Measurements from ENCODE around the gene TC2N. TPM values are rescaled to one million over a fixed set of nuclear protein-coding genes. Genes with fewer than 3 reads are reported as not detected.

TC2N gene
- total RNA-seq, 6 experiments from 2014 or later, result 0.10 to 0.71 (median 0.33) TPM

DNA sequence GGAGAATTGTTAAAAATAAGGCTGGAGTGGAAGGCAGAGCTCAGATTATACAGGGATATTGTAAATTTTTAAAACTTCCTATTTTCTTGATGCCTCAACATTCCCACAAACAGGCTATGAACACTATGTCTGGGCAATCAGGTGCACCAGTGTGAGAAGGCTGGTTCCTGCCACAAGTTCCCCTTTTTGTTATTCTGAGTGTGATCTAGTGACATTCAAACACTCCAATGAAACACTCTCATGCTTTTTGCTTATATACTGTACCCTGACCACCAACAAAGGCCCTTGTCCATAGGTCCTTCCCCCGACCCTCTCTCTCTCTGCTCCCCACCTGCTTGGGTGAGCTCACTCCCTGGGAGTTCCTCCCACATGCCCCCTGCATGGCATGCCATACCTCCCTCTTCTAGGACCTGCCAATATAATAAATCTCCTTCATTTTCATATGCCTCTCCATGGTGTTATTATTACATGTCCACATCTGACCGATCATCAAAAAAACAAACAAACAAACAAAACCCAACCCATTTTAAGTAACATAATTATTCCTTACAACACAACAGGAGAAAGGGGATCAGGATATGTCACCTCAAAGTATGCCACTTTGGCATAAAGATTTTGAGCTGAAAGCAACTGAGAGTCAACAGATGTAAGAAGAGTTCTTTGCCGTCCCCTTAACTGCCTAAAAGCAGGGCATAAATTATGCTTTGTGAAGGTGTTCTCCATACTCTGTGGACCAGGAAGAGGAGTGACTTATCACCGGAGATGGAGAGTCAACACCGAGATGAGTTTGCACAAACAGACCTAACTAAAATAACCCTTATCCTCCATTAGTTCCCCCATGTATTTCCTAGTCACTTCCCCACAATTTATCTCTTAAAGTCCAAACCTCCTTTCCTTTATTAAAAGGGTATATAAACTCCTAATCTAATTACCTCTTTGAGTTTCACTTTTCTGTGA is 92.9 kb downstream of the TC2N start:
- no peaks in the 10 kb centered on the region for H3K9me3 Mint-ChIP-seq
- no peak overlapping the region for H3K4me3 Mint-ChIP-seq
- no peaks in the 10 kb centered on the region for H3K27me3 Mint-ChIP-seq (ENCODE audit: insufficient read depth)
- no peak overlapping the region for H3K27ac Mint-ChIP-seq
- TF ChIP-seq, protein P1, sequence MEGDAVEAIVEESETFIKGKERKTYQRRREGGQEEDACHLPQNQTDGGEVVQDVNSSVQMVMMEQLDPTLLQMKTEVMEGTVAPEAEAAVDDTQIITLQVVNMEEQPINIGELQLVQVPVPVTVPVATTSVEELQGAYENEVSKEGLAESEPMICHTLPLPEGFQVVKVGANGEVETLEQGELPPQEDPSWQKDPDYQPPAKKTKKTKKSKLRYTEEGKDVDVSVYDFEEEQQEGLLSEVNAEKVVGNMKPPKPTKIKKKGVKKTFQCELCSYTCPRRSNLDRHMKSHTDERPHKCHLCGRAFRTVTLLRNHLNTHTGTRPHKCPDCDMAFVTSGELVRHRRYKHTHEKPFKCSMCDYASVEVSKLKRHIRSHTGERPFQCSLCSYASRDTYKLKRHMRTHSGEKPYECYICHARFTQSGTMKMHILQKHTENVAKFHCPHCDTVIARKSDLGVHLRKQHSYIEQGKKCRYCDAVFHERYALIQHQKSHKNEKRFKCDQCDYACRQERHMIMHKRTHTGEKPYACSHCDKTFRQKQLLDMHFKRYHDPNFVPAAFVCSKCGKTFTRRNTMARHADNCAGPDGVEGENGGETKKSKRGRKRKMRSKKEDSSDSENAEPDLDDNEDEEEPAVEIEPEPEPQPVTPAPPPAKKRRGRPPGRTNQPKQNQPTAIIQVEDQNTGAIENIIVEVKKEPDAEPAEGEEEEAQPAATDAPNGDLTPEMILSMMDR (IDR thresholded peaks at IDR 0.05), result no peak
- no peaks in the 10 kb centered on the region for H3K36me3 Mint-ChIP-seq (ENCODE audit: low read depth)
- no peak for DNase-seq
- no peaks in the 10 kb centered on the region for H3K4me1 Mint-ChIP-seq (ENCODE audit: low read depth)

DNA sequence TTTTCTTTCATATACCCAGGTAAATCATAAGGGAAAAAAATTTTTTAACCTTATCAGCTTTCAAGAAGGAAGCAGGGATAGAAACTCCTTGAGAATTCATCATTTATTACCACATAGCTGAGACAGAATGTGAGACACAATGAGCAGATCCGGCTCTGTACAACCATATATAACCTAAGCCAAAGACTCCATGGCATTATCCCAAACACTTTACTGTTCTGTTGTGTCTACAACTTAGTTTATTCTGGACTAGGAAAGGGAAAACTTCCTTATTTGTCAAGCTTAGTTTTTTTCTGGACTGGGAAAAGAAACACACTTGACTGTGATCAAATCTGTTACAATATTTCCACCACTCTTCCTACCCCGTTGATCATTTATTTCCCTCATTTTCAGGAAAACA is 97.2 kb downstream of the TC2N start:
- no peak overlapping the region for H3K27ac Mint-ChIP-seq

DNA sequence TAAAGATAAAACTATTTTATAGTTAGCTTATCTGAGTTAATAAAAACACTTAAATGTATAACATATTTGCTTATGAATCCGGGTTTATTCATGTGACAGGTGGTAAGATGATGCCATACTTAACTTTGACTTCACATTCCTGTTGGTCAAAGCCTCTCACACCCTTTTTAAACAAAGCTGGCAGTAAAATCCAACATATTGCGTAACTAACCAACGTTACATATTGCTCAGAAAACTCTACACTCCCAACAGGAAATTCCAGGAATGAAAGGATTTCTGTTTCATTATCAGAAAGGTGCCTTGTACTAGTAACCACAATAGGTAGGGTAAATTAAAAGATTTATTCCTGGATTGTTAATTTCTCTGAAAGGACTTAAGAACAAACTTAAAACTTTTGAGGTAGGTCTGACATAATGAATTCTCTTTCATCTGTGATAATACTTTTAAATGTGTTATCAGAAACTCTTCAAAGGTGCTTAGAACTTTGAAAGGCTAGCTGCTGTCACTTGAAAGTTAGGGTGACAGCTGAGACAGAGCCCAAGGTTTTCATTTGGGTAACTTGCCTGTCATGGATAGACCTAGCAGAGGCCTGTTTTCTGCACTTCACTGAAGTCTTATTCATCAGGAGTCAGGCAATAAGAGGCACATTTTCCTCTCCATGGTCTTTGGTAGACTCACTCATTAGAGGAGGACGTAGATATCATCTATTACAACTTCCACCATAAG is 111.6 kb downstream of the TC2N start:
- Mint-ChIP-seq H3K27ac (no peak overlapping the region), H3K4me3 (no peak overlapping the region), H3K4me1 (ENCODE audit: low read depth) (no peaks in the 10 kb centered on the region), H3K27me3 (ENCODE audit: insufficient read depth) (peaks cover 1% of the 10 kb centered on the region; the same call in 1 of the 2 replicates), H3K9me3 (peaks cover 9% of the 10 kb centered on the region; the same call in 1 of the 2 replicates), H3K36me3 (ENCODE audit: low read depth) (no peaks in the 10 kb centered on the region)
- TF ChIP-seq, protein P1 (IDR thresholded peaks at IDR 0.05), result no peak
- no peak for DNase-seq

More for the DNA sequence above, 97.2 kb downstream of the TC2N start:
- no peaks in the 10 kb centered on the region for H3K27me3 Mint-ChIP-seq (ENCODE audit: insufficient read depth)
- TF ChIP-seq, protein P1 (IDR thresholded peaks at IDR 0.05), result no peak
- no peaks in the 10 kb centered on the region for H3K9me3 Mint-ChIP-seq
- DNase-seq, result no peak
- no peak overlapping the region for H3K4me3 Mint-ChIP-seq
- H3K36me3 Mint-ChIP-seq (ENCODE audit: low read depth), result no peaks in the 10 kb centered on the region
- H3K4me1 Mint-ChIP-seq (ENCODE audit: low read depth), result no peaks in the 10 kb centered on the region

DNA sequence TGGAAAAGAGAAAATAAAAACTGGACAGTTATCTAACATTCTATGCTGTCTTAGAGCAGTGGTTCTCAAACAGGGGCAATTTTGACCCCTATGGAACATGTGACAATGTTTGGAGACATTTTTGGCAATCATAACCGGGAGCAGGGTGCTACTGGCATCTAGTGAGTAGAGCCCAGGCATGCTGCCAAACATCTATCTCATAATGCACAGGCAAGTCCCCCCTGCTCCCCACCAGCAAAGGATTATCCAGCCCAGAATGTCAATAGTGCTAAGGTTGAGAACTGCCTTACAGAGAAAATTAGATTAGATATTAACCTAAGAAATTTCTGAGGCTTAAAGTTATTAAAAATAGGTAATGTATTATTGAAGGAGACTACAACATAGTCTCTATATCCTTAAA is 112.5 kb downstream of the TC2N start:
- Mint-ChIP-seq H3K36me3 (ENCODE audit: low read depth) (no peaks in the 10 kb centered on the region), H3K27ac (no peak overlapping the region), H3K4me3 (no peak overlapping the region), H3K27me3 (ENCODE audit: insufficient read depth) (peaks cover 1% of the 10 kb centered on the region; the same call in 1 of the 2 replicates), H3K4me1 (ENCODE audit: low read depth) (no peaks in the 10 kb centered on the region), H3K9me3 (peaks cover under 1% of the 10 kb centered on the region; the same call in 1 of the 2 replicates)
- DNase-seq, result no peak
- TF ChIP-seq, protein P1 (IDR thresholded peaks at IDR 0.05), result no peak

DNA sequence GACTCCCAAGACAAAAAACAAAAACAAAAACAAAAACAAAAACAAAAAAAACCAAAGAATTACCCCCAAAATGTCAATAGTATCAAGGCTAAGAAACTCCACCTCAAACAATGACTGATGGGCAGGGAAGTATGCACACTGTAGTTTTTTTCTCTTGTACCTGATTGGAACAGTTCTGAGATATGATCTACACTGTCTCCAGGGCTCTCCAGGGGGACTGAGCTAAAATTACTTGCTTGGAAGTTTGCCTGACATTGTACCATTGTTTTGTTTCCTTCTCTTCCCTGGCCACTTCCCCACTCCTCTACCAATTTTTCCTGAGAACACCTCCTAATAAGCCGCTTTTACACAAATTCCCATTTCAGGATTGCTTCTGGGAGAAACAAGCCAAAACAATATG is 113.2 kb downstream of the TC2N start:
- Mint-ChIP-seq H3K27ac (no peak overlapping the region), H3K4me1 (ENCODE audit: low read depth) (no peaks in the 10 kb centered on the region), H3K4me3 (no peak overlapping the region), H3K36me3 (ENCODE audit: low read depth) (no peaks in the 10 kb centered on the region), H3K27me3 (ENCODE audit: insufficient read depth) (peaks cover 1% of the 10 kb centered on the region; the same call in 1 of the 2 replicates), H3K9me3 (no peaks in the 10 kb centered on the region)
- TF ChIP-seq, protein P1 (IDR thresholded peaks at IDR 0.05), result no peak
- DNase-seq, result no peak

Measured in HFFc6 (cell line).